Measurements from ENCODE around the gene UBN2.

DNA sequence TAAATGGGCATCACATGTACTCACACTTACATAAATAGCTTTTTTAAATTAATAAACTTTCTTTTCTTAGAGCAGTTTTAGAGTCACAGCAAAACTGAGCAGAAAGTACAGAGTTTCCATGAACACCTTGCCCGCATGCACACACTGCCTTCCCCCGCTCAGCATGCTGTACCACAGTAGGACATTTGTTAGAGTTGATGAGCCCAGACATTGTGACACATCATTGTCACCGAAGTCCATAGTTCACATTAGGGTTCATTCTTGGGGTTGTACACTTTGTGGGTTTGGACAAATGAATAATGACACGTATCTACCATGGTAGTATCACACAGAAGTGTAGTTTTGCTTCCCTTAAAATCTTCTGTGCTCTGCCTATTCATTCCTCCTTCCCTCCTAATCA lies 23.7 kb downstream of the UBN2 start:
- TF ChIP-seq EZH2 (IDR thresholded peaks at IDR 0.05) (no peak), FOXP2 (optimal IDR thresholded peaks at IDR 0.05; ENCODE audit: control extremely low read depth, extremely low read length, insufficient read depth) (no peak)

All from SK-N-MC (cell line).